GM18861 (cell line): ENCODE results near the gene ADAMTS14.

Experiments used
- ATAC-seq: cut with Tn5 transposase; IDR thresholded peaks from one replicate; pipeline ENCODE4 v1.9.1; 2021; ENCODE audit not compliant: unreplicated experiment

ADAMTS14 gene

DNA sequence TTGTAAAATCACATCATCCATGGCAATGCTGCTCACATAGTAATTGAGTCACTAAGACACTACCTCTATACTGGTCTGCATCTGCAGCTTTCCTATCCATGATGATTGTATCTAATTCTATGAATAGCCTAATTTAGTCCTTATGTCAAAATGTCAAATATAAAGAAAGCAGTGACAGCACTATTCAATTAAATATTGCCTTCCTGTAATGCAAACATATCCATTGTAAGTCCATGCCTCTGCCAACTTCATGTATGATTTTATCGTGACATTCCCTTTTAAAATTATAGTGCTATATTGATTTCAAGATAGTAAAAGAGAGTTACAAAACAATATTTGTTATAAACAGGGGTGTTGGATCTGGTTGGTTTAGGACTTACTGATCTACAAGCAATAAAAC, 138.7 kb downstream of the ADAMTS14 start:
- ATAC-seq = no peak

DNA sequence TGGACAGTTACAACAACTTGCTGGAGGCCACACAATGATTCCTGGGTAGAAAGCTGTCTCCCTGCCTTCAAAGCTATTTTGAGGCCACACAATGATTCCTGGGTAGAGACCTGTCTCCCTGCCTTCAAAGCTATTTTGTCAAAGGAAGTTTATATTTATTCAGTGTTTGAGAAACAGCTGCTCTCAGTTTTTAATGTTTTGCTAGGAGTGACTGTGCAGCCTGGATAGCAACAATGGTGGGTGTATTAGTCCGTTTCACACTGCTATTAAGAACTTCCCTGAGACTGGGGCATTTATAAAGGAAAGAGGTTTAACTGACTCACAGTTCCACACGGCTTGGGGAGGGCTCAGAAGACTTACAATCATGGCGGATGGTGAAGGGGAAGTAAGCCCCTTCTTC, 139.6 kb downstream of the ADAMTS14 start:
- ATAC-seq = no peak
